VCaP (cell line): ENCODE measurements around the gene PNMA5.
"Not testable (repeated sequence)": the region's sequence is repeated elsewhere in the genome, so short reads cannot be mapped to it uniquely, and the experiment has no call there.

Experiments
- H3K27ac ChIP-seq: fragments of 450-650 bp; 2 replicates; pipeline ENCODE4 v1.5.1; 2017
- CTCF ChIP-seq: fragments of 450-650 bp; conservative IDR thresholded peaks from 2 replicates; pipeline ENCODE4 v1.5.1; 2017; ENCODE audit warnings: mild to moderate bottlenecking, moderate library complexity

The PNMA5 gene

GRCh38 chrX:152993933-152994332 lies at the start of gene PNMA5:
PNMA5 (minus strand) TSS chrX:152994116; CDS start chrX:152991598, 2,518 bp downstream.
- H3K27ac ChIP-seq = no peak within 1 kb of the TSS
- TF ChIP-seq CTCF = no peak

DNA sequence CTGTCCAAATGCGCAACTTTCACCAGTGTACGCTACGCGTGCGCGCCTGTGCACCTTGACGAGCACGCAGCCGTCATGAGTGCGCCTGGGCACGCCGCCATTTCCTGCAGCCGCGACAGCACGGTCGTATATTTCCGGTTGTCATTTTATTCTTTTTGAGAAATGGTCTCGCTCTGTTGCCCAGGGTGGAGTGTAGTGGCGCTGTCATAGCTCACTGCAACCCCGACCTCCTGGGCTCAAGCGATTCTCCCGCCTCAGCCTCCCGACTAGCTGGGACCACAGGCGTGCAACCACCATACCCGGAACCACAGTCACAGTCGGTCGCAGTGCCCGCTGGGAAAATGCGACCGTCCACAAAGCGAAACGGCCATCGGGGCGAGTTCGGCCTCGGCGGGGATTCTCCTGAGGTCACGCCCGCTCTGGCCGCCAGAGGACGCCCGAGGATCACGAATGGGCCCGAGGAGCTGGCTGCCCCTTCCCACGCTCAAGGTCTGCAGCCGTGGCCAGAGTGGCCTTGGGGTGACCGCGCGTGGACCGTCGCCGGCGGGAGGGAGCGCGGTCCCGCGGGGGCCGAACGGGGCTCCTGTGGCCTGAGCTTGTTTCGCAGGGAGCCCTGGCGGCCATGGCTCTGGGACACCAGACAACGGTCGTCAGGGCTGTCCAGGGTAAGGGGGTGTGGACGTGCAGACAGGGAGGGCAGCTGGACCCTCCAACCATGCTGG lies 38.6 kb upstream of the PNMA5 start:
- peak overlapping the region; percentile 86 for H3K27ac ChIP-seq
- peak; percentile 87 for TF ChIP-seq CTCF

DNA sequence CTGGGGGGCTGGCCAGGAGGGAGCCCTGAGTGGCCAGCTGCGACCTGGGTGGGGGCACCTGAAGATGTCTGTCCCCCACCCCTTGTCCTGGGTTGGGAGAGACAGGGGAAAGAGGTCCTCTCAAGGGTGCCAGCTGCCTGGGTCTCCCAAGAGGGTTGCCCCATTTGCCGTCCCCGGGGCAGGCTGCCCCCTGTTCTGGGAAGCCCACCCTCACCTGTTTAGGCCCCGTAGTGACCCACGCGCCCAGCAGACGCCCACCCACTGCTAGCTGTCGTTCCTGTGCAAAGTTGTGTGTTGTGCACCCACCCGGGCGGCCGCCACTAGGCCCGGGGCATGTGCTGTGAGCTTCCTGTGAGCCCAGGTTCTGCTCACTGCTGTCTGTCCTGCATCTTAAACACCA lies 36.9 kb upstream of the PNMA5 start:
- TF ChIP-seq CTCF = no peak
- H3K27ac ChIP-seq = no peak overlapping the region

DNA sequence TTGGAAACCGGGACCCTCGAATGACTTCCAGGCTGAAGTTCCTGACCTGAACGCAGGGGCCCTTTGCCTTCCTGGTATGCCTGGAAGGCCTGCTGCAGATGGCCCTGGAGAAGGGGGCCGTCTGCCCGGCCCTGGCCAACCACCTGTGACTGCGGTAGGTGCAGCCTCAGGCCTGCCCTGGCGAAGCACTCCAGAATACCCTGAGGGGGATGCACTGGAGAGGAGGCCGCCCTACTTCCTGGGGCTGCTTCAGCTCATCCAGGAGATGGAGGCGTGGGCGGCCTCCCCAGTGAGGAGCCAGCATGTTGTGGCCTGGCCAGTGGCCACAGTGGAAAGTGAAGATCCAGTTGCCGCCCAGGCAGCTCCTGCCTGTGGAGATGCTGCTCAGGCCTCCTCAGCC lies 36.0 kb upstream of the PNMA5 start:
- no peak overlapping the region for H3K27ac ChIP-seq
- no peak for TF ChIP-seq CTCF

- TF ChIP-seq CTCF = no peak
- H3K27ac ChIP-seq = no peak overlapping the region
Observed at GRCh38 chrX:153029162-153029561, 35.2 kb upstream of the PNMA5 start.

GRCh38 chrX:153028487-153028886 lies 34.6 kb upstream of the PNMA5 start:
- H3K27ac ChIP-seq = not testable (repeated sequence)

DNA sequence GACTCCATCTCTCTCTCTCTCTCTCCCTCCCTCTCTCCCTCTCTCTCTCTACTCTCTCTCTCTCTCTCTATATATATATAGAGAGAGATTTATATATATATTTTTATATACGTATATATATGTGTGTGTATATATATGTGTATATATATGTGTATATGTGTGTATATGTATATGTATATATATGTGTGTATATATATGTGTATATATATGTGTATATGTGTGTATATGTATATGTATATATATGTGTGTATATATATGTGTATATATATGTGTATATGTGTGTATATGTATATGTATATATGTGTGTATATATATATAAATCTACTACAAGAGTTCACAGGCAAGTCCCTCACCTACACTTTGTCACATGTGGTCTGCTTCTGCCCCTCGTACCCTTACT lies 32.6 kb upstream of the PNMA5 start:
- H3K27ac ChIP-seq = not testable (repeated sequence)

GRCh38 chrX:153019166-153019565 lies 25.2 kb upstream of the PNMA5 start:
- TF ChIP-seq CTCF = no peak

DNA sequence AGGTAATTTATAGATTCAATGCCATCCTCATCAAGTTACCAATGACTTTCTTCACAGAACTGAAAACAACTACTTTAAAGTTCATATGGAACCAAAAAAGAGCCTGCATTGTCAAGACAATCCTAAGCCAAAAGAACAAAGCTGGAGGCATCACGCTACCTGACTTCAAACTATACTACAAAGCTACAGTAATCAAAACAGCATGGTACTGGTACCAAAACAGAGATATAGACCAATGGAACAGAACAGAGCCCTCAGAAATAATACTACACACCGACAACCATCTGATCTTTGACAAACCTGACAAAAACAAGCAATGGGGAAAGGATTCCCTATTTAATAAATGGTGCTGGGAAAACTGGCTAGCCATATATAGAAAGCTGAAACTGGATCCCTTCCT lies 23.3 kb upstream of the PNMA5 start:
- not testable (repeated sequence) for H3K27ac ChIP-seq

More at GRCh38 chrX:153019166-153019565, 25.2 kb upstream of the PNMA5 start:
- no peak overlapping the region for H3K27ac ChIP-seq
